Right lobe of liver (tissue), 4 donors: ENCODE measurements around the gene SELPLG.

Source experiments
- CTCF ChIP-seq, 4 donors: fragments of 200-600 bp in 3 of 4; fragments of 450-650 bp in 1 of 4; IDR thresholded peaks; one replicate each; pipeline versions ENCODE4 v1.5.1 to v1.8.0; 2016 to 2022; ENCODE audit warnings: antibody characterized with exemption in 4 of 4, mild to moderate bottlenecking in 2 of 4
- POLR2A ChIP-seq: fragments of 450-650 bp; IDR thresholded peaks from one replicate; pipeline ENCODE4 v1.6.1; 2017; ENCODE audit warnings: antibody characterized with exemption, mild to moderate bottlenecking
- donor health status: DM: no; HTN: no; CAD: no.
- donor health status: DM: no; HTN: no; CAD: no.
- donor health status: DM: no; HTN: yes; CAD: no.

DNA sequence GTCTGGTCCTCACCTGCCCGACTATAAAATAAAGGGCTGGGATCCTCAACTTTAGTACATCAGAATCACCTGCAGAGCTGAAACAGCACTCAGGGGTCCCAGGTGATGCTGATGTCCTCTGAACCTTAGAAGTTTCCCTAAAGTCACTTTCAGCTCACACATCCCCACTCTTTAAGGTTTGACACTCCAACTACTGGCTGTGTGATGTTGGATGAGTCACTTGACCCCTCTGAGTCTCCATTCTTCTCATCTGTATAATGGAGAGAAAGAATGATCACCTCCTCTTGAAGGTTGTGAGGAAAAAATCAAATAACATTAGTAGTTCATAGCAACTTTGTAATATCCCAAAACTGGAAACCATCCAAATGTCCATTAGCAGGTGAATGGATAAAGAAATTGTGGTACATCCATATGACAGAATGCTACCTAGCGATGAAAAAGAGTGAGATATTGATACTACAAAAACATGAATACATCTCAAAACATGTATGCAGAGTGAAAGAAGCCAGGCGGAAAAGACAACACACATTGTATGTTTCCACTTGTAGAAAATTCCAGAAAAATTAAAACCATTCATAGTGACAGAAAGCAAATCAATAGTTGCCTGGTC lies 49.1 kb downstream of the SELPLG start:
- TF ChIP-seq CTCF (IDR thresholded peaks at IDR 0.05) (no peak), POLR2A (no peak)
